Duodenal mucosa (tissue), 2 donors: ENCODE results near the gene FXYD6.
"Not testable (repeated sequence)": the region's sequence is repeated elsewhere in the genome, so short reads cannot be mapped to it uniquely, and the experiment has no call there.

Experiments used
- H3K27ac ChIP-seq: one replicate; pipeline ENCODE4 v1.7.0; 2013; ENCODE audit warnings: low read depth, low read length
- H3K27me3 ChIP-seq, 2 donors: one replicate each; pipeline ENCODE4 v1.7.0; 2013; ENCODE audit warnings: low read length in 2 of 2, control low read depth in 1 of 2; ENCODE audit not compliant: insufficient read depth in 2 of 2, control insufficient read depth in 1 of 2
- H3K36me3 ChIP-seq, 2 donors: one replicate each; pipeline ENCODE4 v1.7.0; 2013; ENCODE audit warnings: low read length in 2 of 2, control low read depth in 1 of 2; ENCODE audit not compliant: insufficient read depth in 2 of 2, control insufficient read depth in 1 of 2
- H3K4me1 ChIP-seq, 2 donors: one replicate each; pipeline ENCODE4 v1.7.0; 2013; ENCODE audit warnings: low read length in 2 of 2, control low read depth in 1 of 2; ENCODE audit not compliant: insufficient read depth in 2 of 2, control insufficient read depth in 1 of 2
- H3K4me3 ChIP-seq, 2 donors: one replicate each; pipeline ENCODE4 v1.7.0; 2013; ENCODE audit warnings: low read length in 2 of 2, low read depth in 1 of 2
- H3K9ac ChIP-seq, 2 donors: one replicate each; pipeline ENCODE4 v1.7.0; 2013; ENCODE audit warnings: low read length in 2 of 2, low read depth in 1 of 2
- H3K9me3 ChIP-seq, 2 donors: one replicate each; pipeline ENCODE4 v1.7.0; 2013; ENCODE audit warnings: low read length in 2 of 2, control low read depth in 1 of 2; ENCODE audit not compliant: control insufficient read depth in 1 of 2

The FXYD6 gene

DNA sequence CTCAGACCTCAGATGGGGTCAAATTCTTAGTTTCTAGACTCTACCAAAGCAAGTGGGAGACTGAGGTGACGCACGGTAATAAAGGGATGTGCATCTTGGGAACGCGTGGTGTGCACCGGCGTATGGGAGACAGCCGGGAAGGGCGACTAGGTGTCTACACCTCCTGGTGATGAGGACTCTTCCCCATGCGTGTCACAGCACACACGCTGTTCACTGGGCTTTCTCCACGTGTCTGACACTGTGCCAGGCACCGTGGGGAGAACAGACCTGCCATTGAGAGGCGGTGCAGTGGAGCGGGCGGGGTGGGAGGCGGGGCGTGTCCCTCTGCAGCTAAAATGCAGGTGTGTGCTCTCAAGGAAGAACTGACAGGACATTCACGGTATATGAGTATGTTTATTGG is 5.3 kb downstream of the FXYD6 start:
- H3K4me1 ChIP-seq, result peaks cover 0 to 15% of the 10 kb centered on the region in 2 donors
- no peaks in the 10 kb centered on the region for H3K9me3 ChIP-seq
- no peaks in the 10 kb centered on the region for H3K36me3 ChIP-seq
- H3K4me3 ChIP-seq, result no peak overlapping the region
- no peak overlapping the region for H3K9ac ChIP-seq
- H3K27ac ChIP-seq, result no peak overlapping the region
- peaks cover 19 to 26% of the 10 kb centered on the region in 2 donors for H3K27me3 ChIP-seq

DNA sequence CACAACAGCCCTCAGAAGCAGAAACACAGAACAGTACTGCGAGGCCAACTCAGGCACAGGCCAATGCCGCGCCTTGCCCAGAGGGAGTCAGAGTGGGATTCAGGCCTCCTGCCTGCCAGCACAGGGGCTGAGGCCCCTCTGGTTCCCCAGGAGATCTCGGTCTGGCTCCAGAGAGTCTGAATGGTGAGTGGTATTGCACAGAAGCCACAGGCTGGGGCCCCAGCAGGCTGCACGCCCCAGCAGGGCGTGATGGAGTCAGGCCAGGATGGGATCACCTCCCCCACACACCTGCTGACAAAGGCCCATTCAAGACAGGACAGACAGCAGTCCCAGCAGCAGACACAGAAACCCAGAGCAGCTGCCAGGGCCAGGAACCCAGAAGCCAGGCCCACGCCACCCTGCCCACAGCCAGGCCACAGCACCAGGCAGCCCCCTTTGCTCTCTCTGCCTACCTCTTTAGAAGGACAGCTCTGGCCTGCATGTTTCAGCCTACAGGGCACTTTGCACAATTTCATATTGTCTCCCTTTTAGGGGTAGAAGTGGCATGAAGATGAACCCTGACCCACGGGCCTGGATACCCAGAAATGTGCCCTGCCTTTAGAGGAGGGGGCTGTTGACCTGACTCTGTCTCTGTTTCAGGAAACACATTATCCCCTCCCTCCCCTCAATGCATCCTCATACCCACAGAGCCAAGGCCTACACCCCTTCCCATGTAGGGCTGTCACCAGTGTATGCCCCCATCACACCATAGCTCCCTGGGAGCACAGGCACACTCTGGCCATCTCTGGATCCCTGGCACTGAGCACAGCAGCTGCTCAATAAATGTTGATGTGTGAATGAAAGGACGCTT is 6.1 kb downstream of the FXYD6 start:
- Histone ChIP-seq H3K9me3 (no peaks in the 10 kb centered on the region), H3K36me3 (no peaks in the 10 kb centered on the region), H3K27ac (no peak overlapping the region), H3K4me3 (no peak overlapping the region), H3K9ac (no peak overlapping the region), H3K27me3 (peaks cover 10 to 18% of the 10 kb centered on the region in 2 donors), H3K4me1 (peaks cover 0 to 7% of the 10 kb centered on the region in 2 donors)

DNA sequence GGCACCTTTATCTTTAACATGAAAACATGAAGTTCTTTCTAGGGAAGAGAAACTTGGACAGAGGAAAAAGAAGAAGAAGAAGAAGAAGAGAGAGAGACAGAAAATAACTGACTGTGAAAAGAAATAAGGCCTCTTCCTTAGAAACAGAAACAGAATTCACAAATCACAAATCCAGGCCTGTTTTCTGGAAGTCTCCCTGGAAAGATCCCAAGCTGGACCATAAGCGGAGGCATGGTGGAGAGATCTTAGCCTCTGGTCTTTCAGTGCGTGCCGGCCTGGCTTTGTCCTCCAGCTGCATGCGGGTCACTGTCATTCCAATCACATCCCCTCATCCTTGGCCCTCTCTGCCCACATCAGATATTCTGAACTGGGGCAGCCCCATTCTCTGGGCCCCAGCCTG is 6.9 kb downstream of the FXYD6 start:
- H3K9me3 ChIP-seq, result no peaks in the 10 kb centered on the region
- no peak overlapping the region for H3K4me3 ChIP-seq
- H3K36me3 ChIP-seq, result no peaks in the 10 kb centered on the region
- H3K4me1 ChIP-seq, result no peaks in the 10 kb centered on the region
- no peak overlapping the region for H3K9ac ChIP-seq
- H3K27ac ChIP-seq, result no peak overlapping the region
- H3K27me3 ChIP-seq, result peaks cover 4 to 12% of the 10 kb centered on the region in 2 donors

DNA sequence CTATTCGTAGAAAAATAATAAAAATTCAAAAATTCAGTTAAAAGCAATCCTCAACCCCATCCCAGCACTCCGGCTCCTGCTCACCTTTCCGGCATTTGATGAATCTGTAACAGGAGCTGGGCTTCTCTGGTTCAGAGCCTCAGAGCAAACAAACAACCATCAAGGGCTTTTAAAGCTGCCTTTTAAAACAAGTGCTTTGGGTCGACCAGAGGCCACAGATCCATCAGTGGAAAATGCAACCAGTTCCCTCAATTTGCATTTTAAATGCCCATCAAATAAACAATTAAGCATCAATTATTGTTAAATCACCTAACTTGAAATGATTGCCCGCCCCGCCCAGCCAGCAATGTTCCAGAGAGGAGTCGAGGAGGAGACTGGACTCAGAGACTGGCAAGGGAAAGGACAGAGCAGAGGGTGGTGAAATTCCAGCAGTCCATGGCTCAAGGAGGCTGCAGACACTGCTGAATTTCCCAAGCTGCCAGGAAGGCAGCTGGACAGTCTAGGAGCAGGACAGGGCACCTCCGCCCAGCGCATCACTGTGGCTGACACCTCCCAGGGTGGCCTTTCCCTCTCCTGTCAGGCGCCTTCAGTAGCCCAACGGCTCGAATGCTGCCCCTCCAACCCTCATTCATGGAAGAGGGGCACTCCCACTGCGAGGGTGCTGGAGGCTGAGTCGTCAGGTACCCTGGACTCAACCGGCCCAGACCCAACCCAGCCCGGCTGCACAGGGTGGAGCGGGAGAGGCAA is 7.5 kb downstream of the FXYD6 start:
- no peaks in the 10 kb centered on the region for H3K4me1 ChIP-seq
- no peak overlapping the region for H3K4me3 ChIP-seq
- H3K9ac ChIP-seq, result no peak overlapping the region
- no peak overlapping the region for H3K27ac ChIP-seq
- H3K36me3 ChIP-seq, result no peaks in the 10 kb centered on the region
- no peaks in the 10 kb centered on the region for H3K9me3 ChIP-seq
- peaks cover 4 to 9% of the 10 kb centered on the region in 2 donors for H3K27me3 ChIP-seq

DNA sequence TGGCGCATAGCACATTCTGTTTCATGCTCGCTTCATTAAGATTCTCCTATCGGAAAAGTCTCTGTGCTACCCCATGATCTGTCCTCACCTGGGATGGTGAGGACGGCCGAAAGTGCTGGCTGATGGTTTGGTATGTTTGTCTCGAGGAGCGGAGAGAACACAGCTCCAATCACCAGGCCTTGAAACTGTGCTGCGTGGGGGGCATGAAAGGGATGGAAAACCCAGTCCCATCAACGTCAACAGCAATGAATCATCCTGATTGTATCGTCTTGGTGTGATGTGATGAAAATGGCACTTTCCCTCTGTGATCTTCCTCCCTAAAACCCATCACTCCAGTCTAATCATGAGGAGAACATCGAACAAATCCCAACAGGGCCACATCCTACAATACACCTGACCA is 8.4 kb downstream of the FXYD6 start:
- H3K27me3 ChIP-seq, result peaks cover 4 to 9% of the 10 kb centered on the region in 2 donors
- H3K9ac ChIP-seq, result no peak overlapping the region
- H3K27ac ChIP-seq, result no peak overlapping the region
- H3K9me3 ChIP-seq, result no peaks in the 10 kb centered on the region
- no peaks in the 10 kb centered on the region for H3K4me1 ChIP-seq
- H3K36me3 ChIP-seq, result no peaks in the 10 kb centered on the region
- no peak overlapping the region for H3K4me3 ChIP-seq

DNA sequence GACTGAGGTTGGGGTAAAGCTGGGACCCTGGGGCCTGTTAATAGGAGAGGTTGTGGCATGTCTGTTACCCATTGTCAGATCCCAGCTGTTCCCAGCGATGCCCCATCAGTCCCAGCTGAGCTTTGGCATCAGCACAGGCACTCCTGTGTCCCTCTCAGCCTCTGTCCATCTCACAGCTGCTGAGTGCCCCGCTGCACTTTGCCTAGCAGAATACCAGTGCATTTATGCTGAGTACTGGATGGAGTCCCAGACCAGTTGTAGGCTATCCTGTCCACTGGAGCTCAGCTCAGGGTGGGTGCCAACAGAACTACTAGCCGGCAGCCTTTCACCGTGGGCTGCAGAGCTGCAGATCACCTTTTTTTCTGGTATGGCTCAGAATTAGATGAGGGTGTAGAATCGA is 9.9 kb downstream of the FXYD6 start:
- Histone ChIP-seq H3K9ac (no peak overlapping the region), H3K4me1 (peaks cover 4 to 9% of the 10 kb centered on the region in 2 donors), H3K27ac (no peak overlapping the region)

DNA sequence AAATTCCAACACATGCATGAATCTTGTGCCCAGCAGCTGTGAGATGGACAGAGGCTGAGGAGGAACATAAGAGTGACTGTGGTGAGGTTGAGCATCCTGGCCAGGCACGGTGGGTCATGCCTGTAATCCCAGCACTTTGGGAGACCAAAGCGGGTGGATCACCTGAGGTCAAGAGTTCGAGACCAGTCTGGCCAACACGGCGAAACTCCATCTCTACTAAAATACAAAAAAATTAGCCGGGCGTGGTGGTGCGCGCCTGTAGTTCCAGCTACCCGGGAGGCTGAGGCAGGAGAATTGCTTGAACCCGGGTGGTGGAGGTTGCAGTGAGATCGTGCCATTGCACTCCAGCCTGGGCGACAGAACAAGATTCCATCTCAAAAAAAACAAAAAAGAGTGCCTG is 10.9 kb downstream of the FXYD6 start:
- not testable (repeated sequence) for H3K9me3 ChIP-seq, H3K9ac ChIP-seq, H3K4me3 ChIP-seq, H3K27ac ChIP-seq, H3K27me3 ChIP-seq, H3K4me1 ChIP-seq, H3K36me3 ChIP-seq

More for the DNA sequence above, 9.9 kb downstream of the FXYD6 start:
- Histone ChIP-seq H3K27me3 (peaks cover 0 to 6% of the 10 kb centered on the region in 2 donors), H3K9me3 (no peaks in the 10 kb centered on the region), H3K36me3 (no peaks in the 10 kb centered on the region), H3K4me3 (no peak overlapping the region)

DNA sequence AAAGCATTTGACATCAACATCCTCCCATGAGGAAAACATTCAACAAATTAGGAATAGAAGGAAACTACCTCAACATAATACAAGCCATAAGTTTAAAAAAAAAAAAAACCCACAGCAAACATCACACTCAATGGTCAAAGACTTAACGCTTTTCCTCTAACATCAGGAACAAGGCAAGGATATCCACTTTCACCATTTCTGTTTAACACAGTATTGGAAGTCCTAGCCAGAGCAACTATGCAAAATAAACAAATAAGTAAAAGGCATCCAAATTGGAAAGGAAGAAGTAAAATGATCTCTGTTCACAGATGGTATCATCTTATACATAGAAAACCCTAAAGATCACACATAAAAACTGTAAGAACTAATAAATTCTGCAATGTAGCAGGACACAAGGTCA is 13.1 kb downstream of the FXYD6 start:
- Histone ChIP-seq H3K9ac (no peak overlapping the region), H3K4me1 (peaks cover 4 to 9% of the 10 kb centered on the region in 2 donors), H3K27ac (no peak overlapping the region), H3K27me3 (peaks cover 0 to 3% of the 10 kb centered on the region in 2 donors), H3K36me3 (no peaks in the 10 kb centered on the region), H3K9me3 (no peaks in the 10 kb centered on the region), H3K4me3 (no peak overlapping the region)

DNA sequence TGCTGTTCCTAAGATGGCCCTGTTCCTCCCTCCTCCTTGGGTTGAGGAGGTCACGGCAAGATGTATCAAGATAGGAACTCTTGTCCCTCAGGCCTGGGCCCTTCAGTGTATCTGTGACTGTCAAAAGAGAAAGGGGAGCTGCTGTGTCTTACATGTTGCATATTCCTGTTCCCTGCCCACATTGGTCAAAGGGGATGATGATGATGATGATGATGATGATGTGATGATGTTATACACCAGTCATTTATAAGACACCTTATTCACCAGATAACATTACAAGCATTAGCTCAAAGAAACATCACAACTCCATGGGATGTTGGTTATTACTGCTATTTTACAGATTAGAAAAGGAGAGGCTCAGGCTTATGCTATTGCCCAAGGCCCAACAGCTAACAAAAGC is 13.7 kb downstream of the FXYD6 start:
- Histone ChIP-seq H3K27me3 (peaks cover 0 to 3% of the 10 kb centered on the region in 2 donors), H3K36me3 (no peaks in the 10 kb centered on the region), H3K4me1 (peaks cover 4 to 9% of the 10 kb centered on the region in 2 donors), H3K27ac (no peak overlapping the region), H3K9ac (no peak overlapping the region), H3K4me3 (no peak overlapping the region), H3K9me3 (no peaks in the 10 kb centered on the region)

DNA sequence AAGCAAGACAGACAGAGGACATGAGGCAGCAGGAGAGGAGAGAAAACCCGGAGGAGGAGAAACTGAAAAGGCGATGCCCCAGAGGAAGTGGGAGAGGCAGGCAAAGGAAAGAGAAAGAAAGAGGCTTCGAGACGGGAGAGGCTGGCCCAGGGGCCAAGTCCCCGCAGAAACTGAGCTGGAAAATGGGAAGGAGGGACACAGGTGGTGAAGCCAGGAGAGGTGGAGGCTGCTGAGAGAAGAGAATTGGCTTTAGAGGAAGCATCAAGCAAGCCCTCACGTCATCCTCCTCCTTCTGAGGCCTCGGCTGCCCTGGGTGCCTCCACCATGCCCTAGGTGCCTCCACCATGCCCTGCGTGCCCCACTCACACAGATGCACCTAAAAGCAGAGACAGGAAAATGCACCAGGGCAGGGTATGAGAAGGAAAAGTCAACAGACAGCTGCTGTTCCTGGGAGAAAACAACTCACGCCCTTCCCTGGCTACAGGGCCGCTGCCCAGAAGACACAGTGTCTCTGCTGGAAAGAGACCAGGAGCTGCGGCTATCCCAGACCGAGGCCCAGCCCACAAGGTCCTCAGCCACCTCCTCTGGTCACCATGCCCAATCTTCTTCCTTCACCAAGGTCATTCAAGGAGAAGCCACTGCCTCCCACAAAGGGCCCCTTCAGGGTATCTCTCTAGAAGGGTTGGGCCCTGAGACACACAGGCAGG is 14.3 kb downstream of the FXYD6 start:
- H3K36me3 ChIP-seq, result no peaks in the 10 kb centered on the region
- H3K27me3 ChIP-seq, result peaks cover 0 to 3% of the 10 kb centered on the region in 2 donors
- H3K4me3 ChIP-seq, result no peak overlapping the region
- peaks cover 4 to 9% of the 10 kb centered on the region in 2 donors for H3K4me1 ChIP-seq
- no peaks in the 10 kb centered on the region for H3K9me3 ChIP-seq
- no peak overlapping the region for H3K9ac ChIP-seq
- H3K27ac ChIP-seq, result no peak overlapping the region
